IPS-18c (cell line): ENCODE measurements around the gene FAM171A1.
"Not testable (repeated sequence)": the region's sequence is repeated elsewhere in the genome, so short reads cannot be mapped to it uniquely, and the experiment has no call there.

ENCODE experiments used
- H3K4me3 ChIP-seq: 2 replicates; pipeline ENCODE4 v1.7.0; 2013; ENCODE audit warnings: low read depth, mild to moderate bottlenecking, low read length, moderate library complexity; ENCODE audit not compliant: insufficient read depth
- H3K9me3 ChIP-seq: one replicate; pipeline ENCODE4 v1.6.1; 2013; ENCODE audit warnings: mild to moderate bottlenecking, low read length, moderate library complexity; ENCODE audit not compliant: control insufficient read depth, insufficient read depth

The FAM171A1 gene

GRCh38 chr10:15352201-15352600 lies 18.9 kb downstream of the FAM171A1 start:
- Histone ChIP-seq H3K4me3 (no peak overlapping the region), H3K9me3 (no peaks in the 10 kb centered on the region)

- Histone ChIP-seq H3K9me3 (no peaks in the 10 kb centered on the region), H3K4me3 (no peak overlapping the region)
These were observed 19.8 kb downstream of the FAM171A1 start for GRCh38 chr10:15351099-15351820.

- H3K9me3 ChIP-seq = no peaks in the 10 kb centered on the region
- H3K4me3 ChIP-seq = no peak overlapping the region
These were observed 22.0 kb downstream of the FAM171A1 start for GRCh38 chr10:15349112-15349511.

- Histone ChIP-seq H3K4me3 (no peak overlapping the region), H3K9me3 (no peaks in the 10 kb centered on the region)
These were observed 22.5 kb downstream of the FAM171A1 start for GRCh38 chr10:15348579-15348978.

- Histone ChIP-seq H3K9me3 (no peaks in the 10 kb centered on the region), H3K4me3 (no peak overlapping the region)
These were observed 23.9 kb downstream of the FAM171A1 start for GRCh38 chr10:15347150-15347549.

GRCh38 chr10:15346440-15347141 lies 24.5 kb downstream of the FAM171A1 start:
- H3K4me3 ChIP-seq = no peak overlapping the region
- H3K9me3 ChIP-seq = no peaks in the 10 kb centered on the region

- Histone ChIP-seq H3K4me3 (no peak overlapping the region), H3K9me3 (no peaks in the 10 kb centered on the region)
These were observed 25.6 kb downstream of the FAM171A1 start for GRCh38 chr10:15345450-15345849.

GRCh38 chr10:15344876-15345285 lies 26.2 kb downstream of the FAM171A1 start:
- Histone ChIP-seq H3K4me3 (no peak overlapping the region), H3K9me3 (no peaks in the 10 kb centered on the region)

GRCh38 chr10:15344256-15344875 lies 26.7 kb downstream of the FAM171A1 start:
- H3K9me3 ChIP-seq = no peaks in the 10 kb centered on the region
- H3K4me3 ChIP-seq = no peak overlapping the region

- H3K9me3 ChIP-seq = no peaks in the 10 kb centered on the region
- no peak overlapping the region for H3K4me3 ChIP-seq
These were observed 28.1 kb downstream of the FAM171A1 start for GRCh38 chr10:15342970-15343369.

GRCh38 chr10:15341502-15342128 lies 29.5 kb downstream of the FAM171A1 start:
- no peak overlapping the region for H3K4me3 ChIP-seq

GRCh38 chr10:15339892-15340291 lies 31.2 kb downstream of the FAM171A1 start:
- no peak overlapping the region for H3K4me3 ChIP-seq
- no peaks in the 10 kb centered on the region for H3K9me3 ChIP-seq

More at GRCh38 chr10:15341502-15342128, 29.5 kb downstream of the FAM171A1 start:
- no peaks in the 10 kb centered on the region for H3K9me3 ChIP-seq

GRCh38 chr10:15337441-15337923 lies 33.6 kb downstream of the FAM171A1 start:
- H3K4me3 ChIP-seq, H3K9me3 ChIP-seq: not testable (repeated sequence)

GRCh38 chr10:15336211-15336610 lies 34.9 kb downstream of the FAM171A1 start:
- H3K9me3 ChIP-seq = no peaks in the 10 kb centered on the region
- no peak overlapping the region for H3K4me3 ChIP-seq

GRCh38 chr10:15335508-15335907 lies 35.6 kb downstream of the FAM171A1 start:
- Histone ChIP-seq H3K9me3 (no peaks in the 10 kb centered on the region), H3K4me3 (no peak overlapping the region)

GRCh38 chr10:15334650-15335323 lies 36.3 kb downstream of the FAM171A1 start:
- Histone ChIP-seq H3K4me3 (no peak overlapping the region), H3K9me3 (no peaks in the 10 kb centered on the region)
